VCaP (cell line): Measurements from ENCODE around the gene DHRSX.
"Not testable (repeated sequence)": the region's sequence is repeated elsewhere in the genome, so short reads cannot be mapped to it uniquely, and the experiment has no call there.

Experiments
- H3K27ac ChIP-seq: fragments of 450-650 bp; 2 replicates; pipeline ENCODE4 v1.5.1; 2017
- CTCF ChIP-seq: fragments of 450-650 bp; conservative IDR thresholded peaks from 2 replicates; pipeline ENCODE4 v1.5.1; 2017; ENCODE audit warnings: mild to moderate bottlenecking, moderate library complexity

Gene DHRSX

GRCh38 chrX:2226182-2226581, 274.6 kb downstream of the DHRSX start:
- H3K27ac ChIP-seq: no peak overlapping the region
- no peak for TF ChIP-seq CTCF

GRCh38 chrX:2224597-2225235, 276.1 kb downstream of the DHRSX start:
- H3K27ac ChIP-seq: no peak overlapping the region
- no peak for TF ChIP-seq CTCF

- no peak overlapping the region for H3K27ac ChIP-seq
- no peak for TF ChIP-seq CTCF
Observed at GRCh38 chrX:2224161-2224560, 276.6 kb downstream of the DHRSX start.

GRCh38 chrX:2220829-2221567, 279.8 kb downstream of the DHRSX start:
- TF ChIP-seq CTCF: no peak
- no peak overlapping the region for H3K27ac ChIP-seq

GRCh38 chrX:2220296-2220695, 280.5 kb downstream of the DHRSX start:
- no peak overlapping the region for H3K27ac ChIP-seq
- no peak for TF ChIP-seq CTCF

GRCh38 chrX:2214138-2214823, 286.5 kb downstream of the DHRSX start:
- H3K27ac ChIP-seq: not testable (repeated sequence)

- H3K27ac ChIP-seq: not testable (repeated sequence)
Observed at GRCh38 chrX:2211667-2212066, 289.1 kb downstream of the DHRSX start.

GRCh38 chrX:2193273-2193592, 307.5 kb downstream of the DHRSX start:
- H3K27ac ChIP-seq: no peak overlapping the region
- no peak for TF ChIP-seq CTCF
